HCT116 (cell line): ENCODE results near the gene IFT74. TPM values are rescaled to one million over a fixed set of nuclear protein-coding genes. Genes with fewer than 3 reads are reported as not detected.

Experiments
- ATAC-seq: fragments of 200-7000 bp; cut with Tn5 transposase; 2 replicates; pipeline ENCODE4 v1.9.1; 2020; ENCODE audit warnings: mild to moderate bottlenecking, moderate library complexity
- BruUV-seq: library from RNA; stranded (reverse); fragments of 400-500 nt; replicated peaks from 2 replicates; lab custom pipeline; 2021; lab: Mats Ljungman, UMichigan
- CTCF ChIA-PET: fragments of 300-600 bp; sonication (Branson Sonifier 250); formaldehyde crosslinking; loops from one replicate; lab custom pipeline; 2021; ENCODE audit warnings: antibody characterized with exemption; lab: Charles Lee
- POLR2A ChIA-PET: fragments of 300-600, 350-600 bp; sonication (Branson Sonifier 250); formaldehyde crosslinking; loops from one replicate; lab custom pipeline; 2021; ENCODE audit warnings: antibody characterized with exemption; lab: Charles Lee
- RAD21 ChIA-PET, 2 experiments: fragments of 300-600 bp; sonication (Branson Sonifier 250); formaldehyde crosslinking; loops; one replicate each; lab custom pipeline; 2023; ENCODE audit warnings: low total read pairs in 2 of 2; ENCODE audit not compliant: uncharacterized antibody in 2 of 2, unreplicated experiment in 2 of 2, low non-redundant PET in 1 of 2; lab: Charles Lee
- DNase-seq: peaks from one replicate; pipeline ENCODE4 v3.0.0-alpha.2; 2010; ENCODE audit warnings: low read depth, low spot score
- H2AFZ ChIP-seq: fragments of 200-600 bp; shearing (Covaris generic), sonication (generic); 2 replicates; pipeline ENCODE4 v1.6.1; 2017; ENCODE audit warnings: low read depth, mixed run types, mixed read lengths, antibody characterized with exemption, low read length; ENCODE audit not compliant: poor library complexity, severe bottlenecking
- H3K27ac ChIP-seq: 2 replicates; pipeline ENCODE4 v1.5.1; 2012; ENCODE audit warnings: low read depth, low read length
- H3K27me3 ChIP-seq: fragments of 200-600 bp; sonication (generic); 2 replicates; pipeline ENCODE4 v1.6.1; 2016; ENCODE audit warnings: mixed run types, low read length, mixed read lengths; ENCODE audit not compliant: insufficient read depth
- H3K36me3 ChIP-seq, 2 experiments: fragments of 200-500 bp in 1 of 2; fragments of 200-600 bp in 1 of 2; sonication (Bioruptor generic) in 1 of 2; sonication (generic) in 1 of 2; 2 replicates each; pipeline versions ENCODE4 v1.5.1 to v1.6.1; 2014 to 2016; ENCODE audit warnings: low read length in 2 of 2, inconsistent platforms in 1 of 2, mixed read lengths in 1 of 2, mixed run types in 1 of 2; ENCODE audit not compliant: insufficient read depth in 2 of 2, control insufficient read depth in 1 of 2
- H3K4me1 ChIP-seq, 2 experiments: fragments of 200-600 bp in 1 of 2; sonication (generic) in 1 of 2; 2 replicates each; pipeline versions ENCODE4 v1.5.1 to v1.6.1; 2012 to 2017; ENCODE audit warnings: low read length in 2 of 2, inconsistent platforms in 1 of 2, mild to moderate bottlenecking in 1 of 2, mixed read lengths in 1 of 2, mixed run types in 1 of 2, moderate library complexity in 1 of 2; ENCODE audit not compliant: insufficient read depth in 2 of 2, control insufficient read depth in 1 of 2
- H3K4me2 ChIP-seq: fragments of 200-600 bp; sonication (generic); 2 replicates; pipeline ENCODE4 v1.6.1; 2017; ENCODE audit warnings: mixed run types, low read length, mixed read lengths
- H3K4me3 ChIP-seq, 2 experiments: fragments of 200-600 bp in 1 of 2; sonication (generic) in 1 of 2; replicated peaks in 1 of 2; 2 replicates each; pipeline ENCODE4 v1.5.1; 2011 to 2016; ENCODE audit warnings: low read length in 2 of 2, control low read depth in 1 of 2, low read depth in 1 of 2, mild to moderate bottlenecking in 1 of 2, mixed read lengths in 1 of 2, mixed run types in 1 of 2
- H3K79me2 ChIP-seq: fragments of 200-600 bp; sonication (generic); 2 replicates; pipeline ENCODE4 v1.6.1; 2017; ENCODE audit warnings: mild to moderate bottlenecking, mixed run types, low read length, moderate library complexity, mixed read lengths; ENCODE audit not compliant: insufficient read depth
- H3K9ac ChIP-seq: fragments of 200-600 bp; sonication (generic); 2 replicates; pipeline ENCODE4 v1.6.1; 2016; ENCODE audit warnings: low read length, mixed read lengths
- H3K9me2 ChIP-seq: fragments of 200-600 bp; sonication (generic), shearing (Covaris generic); 2 replicates; pipeline ENCODE4 v1.6.1; 2017; ENCODE audit warnings: mixed run types, mild to moderate bottlenecking, moderate library complexity; ENCODE audit not compliant: insufficient read depth
- H3K9me3 ChIP-seq, 2 experiments: fragments of 200-500 bp in 1 of 2; fragments of 200-600 bp in 1 of 2; sonication (Bioruptor generic) in 1 of 2; sonication (generic) in 1 of 2; 2 replicates each; pipeline ENCODE4 v1.6.1; 2014 to 2017; ENCODE audit warnings: low read length in 2 of 2, mixed read lengths in 2 of 2, inconsistent platforms in 1 of 2, low read depth in 1 of 2, mild to moderate bottlenecking in 1 of 2, mixed run types in 1 of 2, moderate library complexity in 1 of 2; ENCODE audit not compliant: control insufficient read depth in 1 of 2, insufficient read depth in 1 of 2
- H4K20me1 ChIP-seq: fragments of 200-600 bp; sonication (generic), shearing (Covaris generic); 2 replicates; pipeline ENCODE4 v1.6.1; 2017; ENCODE audit warnings: mixed run types, mild to moderate bottlenecking, moderate library complexity; ENCODE audit not compliant: insufficient read depth
- CEBPB ChIP-seq: IDR thresholded peaks from 2 replicates; pipeline ENCODE4 v1.6.1; 2012; ENCODE audit warnings: low read depth
- ELF1 ChIP-seq: IDR thresholded peaks from 2 replicates; pipeline ENCODE4 v1.6.1; 2012; ENCODE audit warnings: low read depth, borderline replicate concordance
- FOSL1 ChIP-seq: IDR thresholded peaks from 2 replicates; pipeline ENCODE4 v1.6.1; 2012; ENCODE audit warnings: low read depth
- JUND ChIP-seq: IDR thresholded peaks from 2 replicates; pipeline ENCODE4 v1.6.1; 2012
- RAD21 ChIP-seq: IDR thresholded peaks from 2 replicates; pipeline ENCODE4 v1.6.1; 2012; ENCODE audit warnings: low read depth, mild to moderate bottlenecking
- SIN3A ChIP-seq: IDR thresholded peaks from 2 replicates; pipeline ENCODE4 v1.6.1; 2012; ENCODE audit warnings: low read depth
- ZNF274 ChIP-seq: fragments of 200-500 bp; sonication (Bioruptor generic); IDR thresholded peaks from 2 replicates; pipeline ENCODE4 v1.6.1; 2014; ENCODE audit warnings: mild to moderate bottlenecking, low read depth, low read length, inconsistent platforms
- intact Hi-C: fragments of 100-400 bp; cut with micrococcal nuclease; formaldehyde crosslinking; loops from 2 replicates; pipeline ENCODE4 v1.10.0; 2022
- total RNA-seq: library from RNA; stranded (reverse); gene quantifications from one replicate; pipeline ENCODE4 v1.2.1, GENCODE V29; 2021; ENCODE audit not compliant: unreplicated experiment
- TF ChIP-seq, protein P1 (sequence below), 3 experiments: fragments of 200-600 bp in 1 of 3; sonication (generic) in 1 of 3; IDR thresholded peaks in 2 of 3; conservative IDR thresholded peaks in 1 of 3; 2 replicates each; pipeline ENCODE4 v1.5.1; 2012 to 2017; ENCODE audit warnings: low read depth in 2 of 3, low read length in 2 of 3, antibody characterized with exemption in 1 of 3, borderline replicate concordance in 1 of 3, control low read depth in 1 of 3, mild to moderate bottlenecking in 1 of 3, mixed read lengths in 1 of 3, mixed run types in 1 of 3, moderate library complexity in 1 of 3; ENCODE audit not compliant: insufficient read depth in 1 of 3
- TF ChIP-seq, protein P2 (sequence below): IDR thresholded peaks from 2 replicates; pipeline ENCODE4 v1.6.1; 2012

IFT74 gene
- total RNA-seq, 1 experiment from 2014 or later = 18.2 TPM

DNA sequence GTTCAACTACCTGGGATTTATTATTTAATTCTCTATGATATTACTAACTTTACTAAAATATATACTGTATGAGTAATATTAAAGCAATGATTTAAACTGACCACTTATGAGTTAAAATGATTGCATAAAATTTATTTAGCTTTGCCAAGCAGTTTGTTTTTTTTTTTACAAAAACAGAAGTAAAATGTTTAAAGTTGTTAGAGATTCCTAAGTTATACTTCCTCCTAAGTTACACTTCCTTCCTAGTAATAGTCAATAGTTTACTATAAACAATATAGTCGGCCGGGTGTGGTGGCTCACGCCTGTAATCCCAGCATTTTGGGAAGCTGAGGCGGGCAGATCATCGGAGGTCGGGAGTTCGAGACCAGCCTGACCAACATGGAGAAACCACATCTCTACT, 73.0 kb downstream of the IFT74 start:
- ATAC-seq = no peak
- no TSS peak for BruUV-seq
- H3K4me2 ChIP-seq = no peak overlapping the region
- intact Hi-C loops = loop anchor here (5.0 kb wide), 1 partner anchor 138 kb away; no protein-coding TSS in a partner anchor
- H3K4me3 ChIP-seq = no peak overlapping the region
- H3K36me3 ChIP-seq = no peaks in the 10 kb centered on the region
- H3K79me2 ChIP-seq = no peaks in the 10 kb centered on the region
- no peaks in the 10 kb centered on the region for H3K4me1 ChIP-seq
- no peaks in the 10 kb centered on the region for H4K20me1 ChIP-seq
- POLR2A ChIA-PET = no interaction called here
- CTCF ChIA-PET = no interaction called here
- H2AFZ ChIP-seq = no peak overlapping the region
- DNase-seq = no peak
- no peak overlapping the region for H3K9ac ChIP-seq
- TF ChIP-seq ZNF274 = no peak
- TF ChIP-seq SIN3A = no peak
- no peak for TF ChIP-seq FOSL1
- no peak for TF ChIP-seq JUND
- TF ChIP-seq, protein P1, sequence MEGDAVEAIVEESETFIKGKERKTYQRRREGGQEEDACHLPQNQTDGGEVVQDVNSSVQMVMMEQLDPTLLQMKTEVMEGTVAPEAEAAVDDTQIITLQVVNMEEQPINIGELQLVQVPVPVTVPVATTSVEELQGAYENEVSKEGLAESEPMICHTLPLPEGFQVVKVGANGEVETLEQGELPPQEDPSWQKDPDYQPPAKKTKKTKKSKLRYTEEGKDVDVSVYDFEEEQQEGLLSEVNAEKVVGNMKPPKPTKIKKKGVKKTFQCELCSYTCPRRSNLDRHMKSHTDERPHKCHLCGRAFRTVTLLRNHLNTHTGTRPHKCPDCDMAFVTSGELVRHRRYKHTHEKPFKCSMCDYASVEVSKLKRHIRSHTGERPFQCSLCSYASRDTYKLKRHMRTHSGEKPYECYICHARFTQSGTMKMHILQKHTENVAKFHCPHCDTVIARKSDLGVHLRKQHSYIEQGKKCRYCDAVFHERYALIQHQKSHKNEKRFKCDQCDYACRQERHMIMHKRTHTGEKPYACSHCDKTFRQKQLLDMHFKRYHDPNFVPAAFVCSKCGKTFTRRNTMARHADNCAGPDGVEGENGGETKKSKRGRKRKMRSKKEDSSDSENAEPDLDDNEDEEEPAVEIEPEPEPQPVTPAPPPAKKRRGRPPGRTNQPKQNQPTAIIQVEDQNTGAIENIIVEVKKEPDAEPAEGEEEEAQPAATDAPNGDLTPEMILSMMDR (IDR thresholded peaks at IDR 0.05 in 2 of 3, conservative IDR thresholded peaks at IDR 0.05 in 1 of 3; ENCODE audit: borderline replicate concordance in 1 of 3, insufficient read depth in 1 of 3, low read depth in 2 of 3, low read length in 2 of 3) = no peak
- no peaks in the 10 kb centered on the region for H3K9me3 ChIP-seq
- H3K27ac ChIP-seq = no peak overlapping the region
- H3K9me2 ChIP-seq = no peaks in the 10 kb centered on the region
- H3K27me3 ChIP-seq = no peaks in the 10 kb centered on the region
- RAD21 ChIA-PET = no interaction called here

DNA sequence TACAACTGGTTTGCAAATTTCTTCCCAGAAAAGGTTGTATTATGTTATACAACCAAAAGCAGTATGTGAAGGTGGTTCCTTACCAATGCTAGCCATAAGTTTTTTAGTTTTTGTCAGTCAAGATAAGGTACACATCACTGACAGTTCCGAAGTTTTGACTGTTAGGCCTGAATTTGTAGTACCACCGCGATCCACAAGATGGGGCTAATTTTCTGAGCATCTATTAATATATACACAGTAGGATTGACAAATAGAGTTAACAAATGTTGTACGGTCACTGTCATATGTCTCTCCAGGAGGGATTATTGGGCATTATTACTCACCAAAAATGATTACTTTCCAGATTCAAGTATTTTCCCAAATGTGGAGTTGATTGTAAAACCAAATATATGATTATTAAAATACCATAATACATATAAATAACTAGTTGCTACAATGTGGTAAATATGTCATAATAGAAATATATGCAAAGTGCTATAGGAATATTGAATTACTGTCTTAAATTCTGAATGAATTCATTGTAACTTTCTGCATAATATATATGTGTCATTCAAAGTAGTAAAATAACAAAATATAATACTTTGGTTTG, 77.7 kb downstream of the IFT74 start:
- intact Hi-C loops = loop anchor here (1.0 kb wide), 1 partner anchor 242 kb away; no protein-coding TSS in a partner anchor
- POLR2A ChIA-PET = no interaction called here
- Histone ChIP-seq H3K27ac (no peak overlapping the region), H3K9me3 (no peaks in the 10 kb centered on the region), H3K27me3 (no peaks in the 10 kb centered on the region), H2AFZ (no peak overlapping the region), H3K4me2 (no peak overlapping the region), H3K79me2 (no peaks in the 10 kb centered on the region), H3K9me2 (no peaks in the 10 kb centered on the region), H3K9ac (no peak overlapping the region), H3K36me3 (0 out of 4 replicates have a peak, but pooled peaks cover 0 to 2% of the 10 kb centered on the region in 2 experiments), H3K4me1 (no peaks in the 10 kb centered on the region), H3K4me3 (no peak overlapping the region), H4K20me1 (no peaks in the 10 kb centered on the region)
- RAD21 ChIA-PET = no interaction called here
- DNase-seq (peak; percentile 18), ATAC-seq (peak; percentile 80)
- BruUV-seq = no TSS peak
- CTCF ChIA-PET = no interaction called here
- TF ChIP-seq RAD21 (peak; percentile 66), ELF1 (no peak), CEBPB (no peak)
- TF ChIP-seq, protein P2, sequence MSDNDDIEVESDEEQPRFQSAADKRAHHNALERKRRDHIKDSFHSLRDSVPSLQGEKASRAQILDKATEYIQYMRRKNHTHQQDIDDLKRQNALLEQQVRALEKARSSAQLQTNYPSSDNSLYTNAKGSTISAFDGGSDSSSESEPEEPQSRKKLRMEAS = no peak
- TF ChIP-seq, protein P1 (IDR thresholded peaks at IDR 0.05 in 2 of 3, conservative IDR thresholded peaks at IDR 0.05 in 1 of 3; ENCODE audit: borderline replicate concordance in 1 of 3, insufficient read depth in 1 of 3, low read depth in 2 of 3, low read length in 2 of 3) = peak; percentile 53 to 79 (median 69); a peak in 5 of 6 replicates
